Adipocyte (in vitro differentiated cells): ENCODE results near the gene GOLT1A.

Experiments used
- DNase-seq: peaks from one replicate; pipeline ENCODE4 v3.0.0-alpha.2; 2015; ENCODE audit warnings: low read depth
- H3K27me3 ChIP-seq: replicated peaks from 2 replicates; pipeline ENCODE4 v1.7.0; 2013; ENCODE audit warnings: mild to moderate bottlenecking, low read length, moderate library complexity; ENCODE audit not compliant: control insufficient read depth, insufficient read depth
- H3K36me3 ChIP-seq: 2 replicates; pipeline ENCODE4 v1.7.0; 2013; ENCODE audit warnings: low read length, mild to moderate bottlenecking, moderate library complexity; ENCODE audit not compliant: control insufficient read depth, insufficient read depth, severe bottlenecking
- H3K4me1 ChIP-seq: 2 replicates; pipeline ENCODE4 v1.7.0; 2013; ENCODE audit warnings: mild to moderate bottlenecking, low read length, moderate library complexity; ENCODE audit not compliant: control insufficient read depth, insufficient read depth
- H3K4me3 ChIP-seq: 2 replicates; pipeline ENCODE4 v1.7.0; 2013; ENCODE audit warnings: mild to moderate bottlenecking, low read length, moderate library complexity
- H3K9ac ChIP-seq: 2 replicates; pipeline ENCODE4 v1.7.0; 2013; ENCODE audit warnings: mild to moderate bottlenecking, low read length, moderate library complexity
- H3K9me3 ChIP-seq: 2 replicates; pipeline ENCODE4 v1.7.0; 2013; ENCODE audit warnings: mild to moderate bottlenecking, low read length, moderate library complexity; ENCODE audit not compliant: control insufficient read depth

GOLT1A gene

GRCh38 chr1:204213668-204214662 lies at the start of gene GOLT1A:
Gene GOLT1A (minus strand): TSS chr1:204213988. CDS start chr1:204213906, 82 bp downstream.
- peaks cover 7% of the 10 kb centered on the region for H3K4me1 ChIP-seq
- peaks cover 38% of the 10 kb centered on the region for H3K27me3 ChIP-seq
- no peak within 1 kb of the TSS for H3K4me3 ChIP-seq
- H3K36me3 ChIP-seq = no peaks in the 10 kb centered on the region
- no peak within 1 kb of the TSS for H3K9ac ChIP-seq
- H3K9me3 ChIP-seq = no peaks in the 10 kb centered on the region
- DNase-seq = peak; percentile 86

GRCh38 chr1:204263254-204263910 lies 49.6 kb upstream of the GOLT1A start:
- Histone ChIP-seq H3K36me3 (no peaks in the 10 kb centered on the region), H3K9me3 (no peaks in the 10 kb centered on the region), H3K27me3 (peaks cover 14% of the 10 kb centered on the region), H3K9ac (no peak overlapping the region), H3K4me1 (peaks cover 13% of the 10 kb centered on the region), H3K4me3 (no peak overlapping the region)
- no peak for DNase-seq

GRCh38 chr1:204262506-204263253 lies 48.9 kb upstream of the GOLT1A start:
- H3K27me3 ChIP-seq = peaks cover 14% of the 10 kb centered on the region
- H3K4me3 ChIP-seq = no peak overlapping the region
- H3K9ac ChIP-seq = no peak overlapping the region
- no peaks in the 10 kb centered on the region for H3K9me3 ChIP-seq
- no peaks in the 10 kb centered on the region for H3K36me3 ChIP-seq
- DNase-seq = no peak
- H3K4me1 ChIP-seq = peaks cover 13% of the 10 kb centered on the region

- Histone ChIP-seq H3K9me3 (no peaks in the 10 kb centered on the region), H3K4me1 (peaks cover 13% of the 10 kb centered on the region), H3K9ac (no peak overlapping the region), H3K27me3 (peaks cover 8% of the 10 kb centered on the region), H3K36me3 (no peaks in the 10 kb centered on the region), H3K4me3 (no peak overlapping the region)
- DNase-seq = peak; percentile 48
Observed at GRCh38 chr1:204261746-204262505, 48.1 kb upstream of the GOLT1A start.

- DNase-seq = no peak
- H3K9me3 ChIP-seq = no peaks in the 10 kb centered on the region
- H3K4me1 ChIP-seq = peaks cover 9% of the 10 kb centered on the region
- no peaks in the 10 kb centered on the region for H3K36me3 ChIP-seq
- H3K27me3 ChIP-seq = peaks cover 5% of the 10 kb centered on the region
- no peak overlapping the region for H3K9ac ChIP-seq
- no peak overlapping the region for H3K4me3 ChIP-seq
Observed at GRCh38 chr1:204261266-204261665, 47.5 kb upstream of the GOLT1A start.

GRCh38 chr1:204260601-204261197 lies 46.9 kb upstream of the GOLT1A start:
- no peak for DNase-seq

GRCh38 chr1:204259782-204260181 lies 46.0 kb upstream of the GOLT1A start:
- no peaks in the 10 kb centered on the region for H3K36me3 ChIP-seq
- H3K4me3 ChIP-seq = no peak overlapping the region
- DNase-seq = no peak
- H3K4me1 ChIP-seq = peaks cover 22% of the 10 kb centered on the region
- no peaks in the 10 kb centered on the region for H3K9me3 ChIP-seq
- H3K9ac ChIP-seq = no peak overlapping the region
- no peaks in the 10 kb centered on the region for H3K27me3 ChIP-seq

More at GRCh38 chr1:204260601-204261197, 46.9 kb upstream of the GOLT1A start:
- Histone ChIP-seq H3K27me3 (peaks cover 5% of the 10 kb centered on the region), H3K36me3 (no peaks in the 10 kb centered on the region), H3K4me3 (no peak overlapping the region), H3K9me3 (no peaks in the 10 kb centered on the region), H3K9ac (no peak overlapping the region), H3K4me1 (peaks cover 12% of the 10 kb centered on the region)

- DNase-seq = no peak
- no peak overlapping the region for H3K9ac ChIP-seq
- no peak overlapping the region for H3K4me3 ChIP-seq
- peaks cover 27% of the 10 kb centered on the region for H3K4me1 ChIP-seq
- no peaks in the 10 kb centered on the region for H3K9me3 ChIP-seq
- no peaks in the 10 kb centered on the region for H3K27me3 ChIP-seq
- no peaks in the 10 kb centered on the region for H3K36me3 ChIP-seq
Observed at GRCh38 chr1:204259196-204259595, 45.4 kb upstream of the GOLT1A start.

GRCh38 chr1:204258213-204259115 lies 44.7 kb upstream of the GOLT1A start:
- DNase-seq = peak; percentile 39
- peaks cover 34% of the 10 kb centered on the region for H3K4me1 ChIP-seq
- H3K4me3 ChIP-seq = no peak overlapping the region
- H3K36me3 ChIP-seq = no peaks in the 10 kb centered on the region
- no peak overlapping the region for H3K9ac ChIP-seq
- H3K9me3 ChIP-seq = no peaks in the 10 kb centered on the region
- no peaks in the 10 kb centered on the region for H3K27me3 ChIP-seq
